Pancreas (tissue), 10 donors: ENCODE data around the gene ACSS1. TPM values are rescaled to one million over a fixed set of nuclear protein-coding genes. Genes with fewer than 3 reads are reported as not detected.
A peak's percentile ranks its signal among the peaks of the same experiment; 100 is the strongest.

Experiments used
- ATAC-seq, 4 donors: fragments of 200-7000 bp; cut with Tn5 transposase; one replicate each; pipeline versions ENCODE4 v1.8.0 to v1.9.1; 2020; ENCODE audit warnings: mild to moderate bottlenecking in 4 of 4, moderate library complexity in 4 of 4
- DNase-seq, 6 donors: peaks; one replicate each; pipeline ENCODE4 v3.0.0-alpha.2; 2020
- FAIRE-seq: peaks from 2 replicates; lab custom pipeline; 2012; peaks lifted over from hg19 to GRCh38; lab: Jason Lieb, UNC
- H3K27ac ChIP-seq, 4 donors: fragments of 200-600 bp; sonication (generic); 1 replicate in 3 of 4; 2 replicates in 1 of 4; pipeline versions ENCODE4 v1.5.0 to v1.8.0; 2020
- H3K27me3 ChIP-seq, 4 donors: fragments of 200-600 bp; one replicate each; pipeline ENCODE4 v1.8.0; 2021
- H3K36me3 ChIP-seq, 3 donors: fragments of 200-600 bp; sonication (generic) in 1 of 3; one replicate each; pipeline versions ENCODE4 v1.5.0 to v1.8.0; 2020 to 2021
- H3K4me1 ChIP-seq, 3 donors: fragments of 200-600 bp; one replicate each; pipeline ENCODE4 v1.8.0; 2021
- H3K4me3 ChIP-seq, 4 donors: fragments of 200-600 bp; sonication (generic) in 2 of 4; one replicate each; pipeline versions ENCODE4 v1.5.0 to v1.8.0; 2020 to 2021
- H3K9me3 ChIP-seq, 4 donors: fragments of 200-600 bp; one replicate each; pipeline ENCODE4 v1.8.0; 2021
- CTCF ChIP-seq, 4 donors: fragments of 200-600 bp; sonication (generic) in 3 of 4; IDR thresholded peaks; one replicate each; pipeline versions ENCODE4 v1.5.0 to v1.8.0; 2021; ENCODE audit warnings: antibody characterized with exemption in 4 of 4
- WGBS, 2 donors: extraction: QIAGEN DNeasy Blood & Tissue Kit; methylation state at CpG; one replicate each; pipeline ENCODE4 v1.1.7; 2013; 5-methylcytosine and 5-hydroxymethylcytosine counted together
- intact Hi-C, 3 donors: fragments of 100-400 bp; cut with DNase I; formaldehyde crosslinking; loops; one replicate each; pipeline versions ENCODE4 v1.11.1 to v1.14.2; 2022
- polyA plus RNA-seq, 2 donors: library from polyadenylated mRNA; stranded (reverse); fragments of 200-250 nt; gene quantifications; one replicate each; pipeline ENCODE4 v1.2.3, GENCODE V29; 2013
- total RNA-seq, 6 donors: library from RNA; stranded (reverse); fragmentation: NEBNext Ultra II Directional in 4 of 6; extraction: Animal tissue kit (Norgen Biotek cat#: 25700) in 4 of 6; gene quantifications; one replicate each; pipeline versions ENCODE4 v1.2.1 to v1.2.4, GENCODE V29; 2021 to 2023
- donor health status: healthy with polysubstance abuse.
- donor health status: DM: no; HTN: no; CAD: no; lungs with moderate emphysema.
- donor health status: DM: no; HTN: no; CAD: no.
- donor health status: control.
- donor health status: control.
- donor health status: Bipolar disorder and iron deficiency.
- donor health status: DM: yes; HTN: yes; CAD: no.
- donor health status: DM: no; HTN: no; CAD: no.
- donor health status: DM: no; HTN: no; CAD: no.
- donor health status: DM: yes; HTN: yes; CAD: no.

ACSS1 gene
- total and polyA plus RNA-seq, 8 donors, result 30.4 to 47.2 (median 36.0) TPM

GRCh38 chr20:25014816-25015215 is 43.1 kb downstream of the ACSS1 start:
- Histone ChIP-seq H3K36me3 (peaks cover 0 to 48% (median 24%) of the 10 kb centered on the region in 3 donors), H3K9me3 (no peaks in the 10 kb centered on the region), H3K27ac (no peak overlapping the region), H3K4me3 (no peak overlapping the region), H3K4me1 (peaks cover 40 to 44% (median 43%) of the 10 kb centered on the region in 3 donors), H3K27me3 (no peaks in the 10 kb centered on the region)
- intact Hi-C loops, result loop anchor here in 1 of 3 donors (5.0 kb wide), 1 partner anchor 32 kb away; no protein-coding TSS in a partner anchor
- TF ChIP-seq CTCF (IDR thresholded peaks at IDR 0.05), result no peak
- ATAC-seq (no peak), FAIRE-seq (no peak), DNase-seq (peak in 4 of 6 donors; percentile 4 to 46 (median 16))
- WGBS, 2 donors, result 91 to 92% methylated on average over 11 of the region's 11 CpGs

DNA sequence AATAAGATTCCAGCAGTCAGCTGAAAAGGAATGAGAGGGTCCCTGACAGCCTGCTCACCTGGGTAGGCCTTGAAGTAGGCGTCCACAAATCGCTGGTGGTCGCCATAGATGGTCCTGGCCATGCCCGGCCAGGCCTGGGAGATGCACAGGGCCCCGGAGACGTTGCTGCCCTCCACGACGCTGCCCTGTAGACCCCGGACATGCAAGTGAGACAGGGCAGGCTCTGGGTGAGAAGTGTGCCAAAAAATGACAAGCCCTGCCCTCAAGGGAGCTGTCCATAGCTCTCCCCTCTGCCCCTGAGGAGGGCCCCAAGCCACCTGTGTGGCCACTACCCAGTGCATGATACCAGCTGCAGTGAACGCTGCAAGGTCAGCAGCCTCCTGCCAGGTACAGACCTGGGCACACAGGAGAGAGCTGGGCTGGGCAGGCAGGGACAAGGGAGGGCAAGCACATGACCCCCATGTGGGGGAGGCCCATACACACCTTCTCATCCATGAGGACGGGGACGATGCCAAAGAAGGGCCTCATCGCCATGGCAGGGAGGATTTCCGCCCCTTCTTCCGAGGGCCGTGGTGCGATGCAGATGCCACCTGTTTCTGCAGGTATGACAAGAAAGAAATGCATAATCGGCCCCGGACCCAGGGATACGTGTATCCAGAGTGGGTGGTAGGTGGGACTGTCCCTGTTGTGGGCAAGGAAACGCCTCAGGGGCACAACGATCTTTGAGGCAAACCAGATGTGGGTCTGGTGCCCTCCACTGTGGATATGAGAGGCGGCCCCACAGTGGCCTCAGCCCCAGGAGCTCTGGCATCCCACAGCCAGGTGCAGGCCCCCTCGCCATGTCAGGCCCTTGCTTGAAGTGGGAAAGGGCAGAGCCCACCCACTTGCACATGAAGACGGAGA is 44.2 kb downstream of the ACSS1 start:
- peaks cover 0 to 55% (median 29%) of the 10 kb centered on the region in 3 donors for H3K36me3 ChIP-seq
- H3K4me3 ChIP-seq, result no peak overlapping the region
- H3K4me1 ChIP-seq, result peaks cover 32 to 33% (median 33%) of the 10 kb centered on the region in 3 donors
- WGBS, 2 donors, result 90% methylated on average over 25 of the region's 25 CpGs
- H3K27me3 ChIP-seq, result no peaks in the 10 kb centered on the region
- intact Hi-C loops, result loop anchor here in 1 of 3 donors (5.0 kb wide), 1 partner anchor 34 kb away; no protein-coding TSS in a partner anchor
- ATAC-seq, result no peak
- no peak for FAIRE-seq
- TF ChIP-seq CTCF (IDR thresholded peaks at IDR 0.05), result no peak
- no peaks in the 10 kb centered on the region for H3K9me3 ChIP-seq
- H3K27ac ChIP-seq, result no peak overlapping the region
- DNase-seq, result peak in 3 of 6 donors; percentile 2 to 13 (median 10)

DNA sequence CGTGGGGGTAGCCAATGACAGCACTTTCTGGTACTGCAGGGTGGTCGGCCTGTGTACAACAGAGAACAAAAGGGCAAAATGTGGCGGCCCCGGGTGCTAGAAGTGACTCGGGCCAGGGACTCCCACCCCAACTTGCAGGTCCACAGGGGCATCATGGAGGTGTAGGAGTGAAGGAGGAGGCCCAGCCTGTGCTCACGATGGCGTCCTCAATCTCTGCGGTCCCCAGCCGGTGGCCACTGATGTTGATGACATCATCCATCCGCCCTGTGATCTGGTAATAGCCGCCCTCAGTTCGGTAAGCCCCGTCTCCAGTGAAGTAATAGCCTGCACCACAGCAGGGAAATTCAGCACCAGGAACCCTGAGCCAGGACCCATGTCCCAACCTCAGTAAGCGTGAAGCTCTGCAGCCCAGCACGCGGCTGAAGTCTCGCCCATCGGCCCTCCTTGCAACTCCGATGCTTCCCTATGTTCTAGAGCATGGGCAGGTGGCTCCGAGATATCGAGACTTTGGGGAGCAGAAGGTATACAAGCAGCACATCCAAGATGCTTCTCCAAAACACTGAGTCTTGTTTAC is 45.2 kb downstream of the ACSS1 start:
- Histone ChIP-seq H3K27me3 (no peaks in the 10 kb centered on the region), H3K36me3 (peaks cover 0 to 63% (median 37%) of the 10 kb centered on the region in 3 donors), H3K4me1 (peaks cover 22 to 23% (median 23%) of the 10 kb centered on the region in 3 donors), H3K4me3 (no peak overlapping the region), H3K9me3 (no peaks in the 10 kb centered on the region), H3K27ac (peak overlapping the region in 1 of 4 donors; percentile 22)
- intact Hi-C loops, result loop anchor here in 1 of 3 donors (5.0 kb wide), 1 partner anchor 35 kb away; no protein-coding TSS in a partner anchor
- WGBS, 2 donors, result 92 to 93% methylated on average over 21 of the region's 21 CpGs
- FAIRE-seq, result no peak
- ATAC-seq, result no peak
- no peak for TF ChIP-seq CTCF (IDR thresholded peaks at IDR 0.05)
- peak in 3 of 6 donors; percentile 2 to 8 (median 8) for DNase-seq

DNA sequence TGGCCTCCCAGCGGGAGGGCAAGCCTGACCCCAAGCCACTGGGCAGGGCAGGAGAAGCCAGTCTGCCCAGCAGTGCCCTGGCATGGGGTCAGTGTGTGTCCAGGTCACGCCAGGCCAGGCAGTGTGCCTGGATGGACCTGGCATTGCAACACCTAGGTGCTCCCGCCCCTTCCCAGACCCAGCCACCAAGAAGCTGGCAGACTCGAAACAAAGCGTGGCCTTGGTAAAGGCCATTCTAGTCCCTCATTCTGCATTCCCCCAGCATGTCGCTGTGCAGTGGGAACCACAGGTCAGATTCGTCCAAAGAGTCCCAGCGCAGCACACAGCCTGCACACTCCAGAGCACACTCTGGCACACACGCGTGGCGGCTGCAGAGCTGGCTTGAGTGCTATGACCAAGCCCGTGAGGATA is 46.1 kb downstream of the ACSS1 start:
- Histone ChIP-seq H3K4me3 (no peak overlapping the region), H3K36me3 (peaks cover 0 to 72% (median 44%) of the 10 kb centered on the region in 3 donors), H3K9me3 (no peaks in the 10 kb centered on the region), H3K27me3 (no peaks in the 10 kb centered on the region), H3K27ac (peak overlapping the region; percentile 3 to 31 (median 12)), H3K4me1 (peaks cover 15 to 16% (median 16%) of the 10 kb centered on the region in 3 donors)
- WGBS, 2 donors, result 54% methylated on average over 12 of the region's 12 CpGs
- DNase-seq (peak in 3 of 6 donors; percentile 35 to 68 (median 60)), ATAC-seq (peak; percentile 54 to 78 (median 73)), FAIRE-seq (no peak)
- intact Hi-C loops, result loop anchor here in 1 of 3 donors (5.0 kb wide), 1 partner anchor 35 kb away; no protein-coding TSS in a partner anchor
- no peak for TF ChIP-seq CTCF (IDR thresholded peaks at IDR 0.05)
